GM18517 (cell line): ENCODE measurements around the gene PINK1.

ENCODE experiments used
- ATAC-seq: cut with Tn5 transposase; IDR thresholded peaks from one replicate; pipeline ENCODE4 v1.9.1; 2021; ENCODE audit warnings: mild to moderate bottlenecking, moderate library complexity; ENCODE audit not compliant: unreplicated experiment

PINK1 gene

DNA sequence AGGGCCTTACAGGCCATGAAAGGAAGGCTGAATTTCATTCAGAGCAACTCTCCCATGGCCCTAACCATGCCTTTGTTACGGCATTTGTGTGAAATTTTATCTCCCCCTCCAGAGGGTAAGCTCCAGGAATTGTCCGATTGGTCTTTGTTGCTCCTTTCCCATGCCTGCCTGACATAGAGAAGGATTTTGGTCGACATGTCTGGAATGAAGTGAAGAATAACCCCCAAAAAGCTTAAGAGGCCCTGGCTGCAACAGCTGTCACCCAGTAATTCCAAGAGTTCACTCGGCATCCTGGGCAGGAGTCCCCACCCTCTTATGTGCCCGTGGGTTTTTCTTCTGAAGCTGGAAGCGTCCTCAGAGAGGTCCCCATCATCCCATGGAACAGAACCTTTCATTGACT, 23.7 kb upstream of the PINK1 start:
- ATAC-seq: no peak

GRCh38 chr1:20610970-20611369, 22.3 kb upstream of the PINK1 start:
- no peak for ATAC-seq

- ATAC-seq: no peak
Measured at GRCh38 chr1:20611652-20612051, 21.6 kb upstream of the PINK1 start.

GRCh38 chr1:20612221-20612746, 21.0 kb upstream of the PINK1 start:
- no peak for ATAC-seq

GRCh38 chr1:20614131-20614579, 19.1 kb upstream of the PINK1 start:
- no peak for ATAC-seq

DNA sequence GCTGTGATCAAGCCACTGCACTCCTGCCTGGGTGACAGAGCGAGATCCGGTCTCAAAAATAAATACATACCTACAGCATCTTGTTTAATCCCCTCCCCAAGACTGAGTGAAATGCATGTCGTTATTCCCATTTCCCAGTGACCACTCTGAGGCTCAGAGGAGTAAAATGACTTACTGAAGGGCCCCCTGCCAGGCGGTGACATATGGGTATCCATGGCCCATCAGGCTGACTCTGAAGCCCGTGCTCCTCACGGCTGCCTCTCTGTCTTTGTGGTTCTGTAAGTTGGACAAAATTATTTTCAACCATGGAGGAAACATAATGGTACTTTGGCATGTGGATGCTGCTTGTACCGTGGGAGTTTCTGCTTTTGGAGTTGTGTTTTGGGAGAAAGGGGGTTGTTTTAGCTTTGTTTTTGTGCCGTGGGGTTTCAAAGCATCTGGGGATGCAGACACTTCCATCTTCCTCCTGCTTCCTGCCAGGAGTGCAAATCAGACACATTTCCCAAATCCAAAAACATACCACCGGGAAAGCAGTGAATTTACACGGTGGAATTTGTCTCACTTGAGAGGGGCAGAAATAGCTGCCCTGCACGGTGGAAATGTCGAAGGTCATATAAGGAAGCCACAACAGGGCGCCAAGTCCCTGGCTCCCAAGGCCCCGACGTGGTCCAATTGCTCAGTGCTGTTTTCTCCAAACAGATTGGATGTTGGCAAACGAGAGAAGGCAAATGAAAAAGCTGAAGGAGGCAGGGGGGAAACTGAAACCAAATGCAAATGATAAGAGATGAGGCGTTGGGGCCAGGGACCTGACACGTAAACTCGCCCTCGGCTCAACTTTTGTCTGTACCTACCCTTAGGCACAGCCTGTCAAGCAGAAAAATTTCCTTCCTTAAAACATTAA, 17.1 kb upstream of the PINK1 start:
- ATAC-seq: no peak

DNA sequence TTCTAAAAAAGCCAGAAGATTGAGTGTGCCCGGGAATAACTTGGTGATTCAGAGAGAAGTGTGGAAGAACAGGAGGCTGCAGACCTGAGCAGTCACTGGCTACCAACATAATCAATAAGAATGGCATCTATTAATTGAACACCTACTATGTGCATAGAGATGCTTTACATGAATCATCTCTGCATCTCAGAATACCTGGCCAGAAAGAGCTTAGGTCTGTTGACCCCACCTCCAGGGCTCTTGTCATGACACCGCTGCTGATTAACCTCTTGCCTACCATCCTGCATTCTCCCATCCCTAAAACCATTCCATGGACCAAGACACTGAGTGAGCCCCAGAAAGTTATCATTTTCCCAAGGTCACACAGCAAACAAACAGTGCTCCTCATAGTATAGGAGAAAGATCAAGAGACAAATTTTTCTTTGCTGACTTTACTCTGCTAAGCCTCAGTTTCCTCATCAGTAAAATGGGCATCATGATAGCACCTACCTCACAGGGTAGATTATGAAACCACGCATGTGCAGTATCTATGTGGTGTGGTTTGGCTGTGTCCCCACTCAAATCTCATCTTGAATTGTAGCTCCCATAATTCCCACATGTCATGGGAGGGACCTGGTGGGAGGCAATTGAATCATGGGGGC, 16.3 kb upstream of the PINK1 start:
- no peak for ATAC-seq

DNA sequence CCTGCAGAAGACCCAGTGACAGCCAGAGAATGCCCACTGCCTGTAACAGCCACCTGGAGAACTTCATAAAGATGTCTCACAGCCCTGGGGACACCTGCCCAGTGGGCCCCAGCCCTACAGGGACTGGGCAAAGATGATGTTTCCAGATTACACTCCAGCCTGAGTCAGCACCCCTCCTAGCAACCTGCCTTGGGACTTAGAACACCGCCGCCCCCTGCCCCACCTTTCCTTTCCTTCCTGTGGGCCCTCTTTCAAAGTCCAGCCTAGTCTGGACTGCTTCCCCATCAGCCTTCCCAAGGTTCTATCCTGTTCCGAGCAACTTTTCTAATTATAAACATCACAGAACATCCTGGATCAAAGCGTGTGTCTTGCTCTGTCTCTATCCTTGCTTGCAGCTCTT, 14.7 kb upstream of the PINK1 start:
- no peak for ATAC-seq

GRCh38 chr1:20619999-20620398, 13.3 kb upstream of the PINK1 start:
- no peak for ATAC-seq

- no peak for ATAC-seq
Measured at GRCh38 chr1:20621012-20621411, 12.2 kb upstream of the PINK1 start.

GRCh38 chr1:20624709-20625108, 8.5 kb upstream of the PINK1 start:
- ATAC-seq: no peak

GRCh38 chr1:20625176-20626097, 7.8 kb upstream of the PINK1 start:
- no peak for ATAC-seq

GRCh38 chr1:20626098-20626427, 7.2 kb upstream of the PINK1 start:
- no peak for ATAC-seq

DNA sequence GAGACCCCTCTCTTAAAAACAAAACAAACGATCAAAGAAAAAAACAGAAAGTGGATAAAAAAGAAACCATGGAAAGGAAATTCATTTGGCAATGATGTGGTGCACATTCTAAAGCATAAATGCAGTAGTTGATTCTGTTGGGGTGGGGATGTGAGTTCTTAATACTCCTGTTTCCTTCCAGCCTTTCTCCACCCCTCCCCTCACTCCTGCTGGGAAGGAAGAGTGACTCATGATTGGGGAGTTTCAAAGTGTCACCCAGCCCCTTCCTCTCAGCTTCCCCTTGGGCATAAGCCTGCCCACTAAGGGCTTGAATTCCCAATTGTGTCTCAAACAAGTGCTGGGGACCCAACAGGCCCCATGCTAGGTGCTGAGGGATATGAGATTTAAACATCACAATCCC, 6.7 kb upstream of the PINK1 start:
- ATAC-seq: no peak

DNA sequence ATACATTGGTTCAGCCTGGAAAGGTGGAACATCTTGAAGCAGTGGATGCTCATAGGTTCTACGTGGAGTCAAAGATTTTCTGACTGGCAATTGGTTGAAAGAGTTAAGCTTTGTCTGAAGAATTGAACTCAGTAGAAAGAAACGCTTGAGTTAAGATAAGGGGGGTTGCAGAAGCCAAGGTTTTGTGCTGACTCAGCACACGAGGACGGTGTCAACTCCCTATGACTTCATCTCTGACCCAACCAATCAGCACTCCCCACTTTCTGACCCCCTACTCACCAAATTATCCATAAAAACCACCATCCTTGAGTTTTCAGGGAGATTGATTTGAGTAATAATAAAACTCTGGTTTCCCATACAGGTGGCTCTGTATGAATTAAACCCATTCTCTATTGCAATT, 2.5 kb upstream of the PINK1 start:
- ATAC-seq: no peak

- ATAC-seq: no peak
Measured at GRCh38 chr1:20632386-20632785, 872 bp upstream of the PINK1 start.

GRCh38 chr1:20634065-20634593, 871 bp downstream of the PINK1 start:
- ATAC-seq: no peak

DNA sequence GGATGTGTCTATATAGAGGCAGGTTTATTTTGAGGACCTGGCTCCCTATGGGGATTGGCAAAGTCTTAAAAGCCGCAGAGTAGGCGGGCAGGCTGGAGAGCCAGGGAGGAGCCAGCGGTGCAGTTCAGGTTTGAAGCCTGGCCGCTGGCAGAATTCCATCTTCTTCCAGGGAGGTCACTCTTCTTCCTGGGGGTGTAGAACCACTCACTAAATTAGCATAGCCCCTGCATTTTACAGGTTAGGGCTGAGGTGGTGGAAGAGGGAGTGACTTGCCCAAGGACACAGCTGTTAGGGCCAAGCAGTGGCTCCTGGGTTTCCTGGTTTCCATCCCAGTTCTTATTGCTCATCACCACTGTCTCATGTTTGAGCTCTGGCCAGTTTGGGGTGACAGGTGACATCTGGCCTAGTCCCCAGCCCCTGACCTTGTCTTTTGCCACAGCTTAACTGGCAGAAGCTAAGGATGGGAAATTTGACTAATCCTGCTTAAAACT, 1.4 kb downstream of the PINK1 start:
- no peak for ATAC-seq

DNA sequence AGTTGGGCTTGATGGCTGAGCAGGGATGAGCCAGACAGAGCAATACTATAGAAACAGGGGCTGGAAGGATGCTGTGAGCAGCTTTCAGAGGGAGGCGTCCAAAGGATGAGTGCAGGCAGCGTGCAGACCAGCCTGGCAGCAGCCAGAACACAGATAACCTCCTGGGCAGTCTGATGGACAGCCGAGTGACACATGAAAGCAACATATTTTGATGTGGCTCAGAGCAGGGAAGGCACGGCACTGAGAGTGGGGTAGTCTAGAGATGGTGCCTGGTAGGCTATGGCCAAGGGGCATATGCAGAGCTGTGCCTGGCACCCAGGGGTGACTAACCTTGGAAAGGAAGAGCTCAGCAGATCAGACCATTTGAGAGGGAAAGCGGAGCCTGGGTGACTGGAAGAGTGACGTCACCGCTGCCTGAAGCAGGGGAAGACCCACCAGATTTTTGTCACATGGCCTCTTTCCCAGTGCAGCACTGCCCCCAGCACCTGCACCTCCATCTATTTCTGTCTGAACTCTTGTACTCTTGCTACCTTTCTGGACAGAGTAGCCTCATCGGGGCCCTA, 3.6 kb downstream of the PINK1 start:
- ATAC-seq: no peak

- no peak for ATAC-seq
Measured at GRCh38 chr1:20640183-20640597, 6.9 kb downstream of the PINK1 start.
